Stimulated activated CD4-positive, alpha-beta T cell treated with anti-CD3 and anti-CD28 coated beads, TNF-alpha, amount 100 ng/mL, for 48 hours (primary cell): ENCODE data around the gene QSOX2.
A peak's percentile ranks its signal among the peaks of the same experiment; 100 is the strongest.

ENCODE experiments used
- DNase-seq, 3 donors: peaks; one replicate each; pipeline ENCODE4 v3.0.0-alpha.2; 2020; ENCODE audit warnings: low read depth in 3 of 3

The QSOX2 gene

DNA sequence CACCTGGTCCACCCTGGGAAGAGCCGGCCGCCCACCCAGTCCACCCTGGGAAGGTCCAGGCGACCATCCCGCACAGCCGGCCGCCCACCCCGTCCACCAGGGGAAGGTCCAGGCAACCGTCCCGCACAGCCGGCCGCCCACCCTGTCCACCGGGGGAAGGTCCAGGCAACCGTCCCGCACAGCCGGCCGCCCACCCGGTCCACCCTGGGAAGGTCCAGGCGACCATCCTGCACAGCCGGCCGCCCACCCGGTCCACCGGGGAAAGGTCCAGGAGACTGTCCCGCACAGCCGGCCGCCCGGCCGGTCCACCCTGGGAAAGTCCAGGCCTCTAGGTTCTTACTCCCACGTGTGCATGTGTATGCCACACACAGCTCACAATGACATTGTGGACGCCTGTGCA is 6.7 kb upstream of the QSOX2 start:
- DNase-seq = no peak

DNA sequence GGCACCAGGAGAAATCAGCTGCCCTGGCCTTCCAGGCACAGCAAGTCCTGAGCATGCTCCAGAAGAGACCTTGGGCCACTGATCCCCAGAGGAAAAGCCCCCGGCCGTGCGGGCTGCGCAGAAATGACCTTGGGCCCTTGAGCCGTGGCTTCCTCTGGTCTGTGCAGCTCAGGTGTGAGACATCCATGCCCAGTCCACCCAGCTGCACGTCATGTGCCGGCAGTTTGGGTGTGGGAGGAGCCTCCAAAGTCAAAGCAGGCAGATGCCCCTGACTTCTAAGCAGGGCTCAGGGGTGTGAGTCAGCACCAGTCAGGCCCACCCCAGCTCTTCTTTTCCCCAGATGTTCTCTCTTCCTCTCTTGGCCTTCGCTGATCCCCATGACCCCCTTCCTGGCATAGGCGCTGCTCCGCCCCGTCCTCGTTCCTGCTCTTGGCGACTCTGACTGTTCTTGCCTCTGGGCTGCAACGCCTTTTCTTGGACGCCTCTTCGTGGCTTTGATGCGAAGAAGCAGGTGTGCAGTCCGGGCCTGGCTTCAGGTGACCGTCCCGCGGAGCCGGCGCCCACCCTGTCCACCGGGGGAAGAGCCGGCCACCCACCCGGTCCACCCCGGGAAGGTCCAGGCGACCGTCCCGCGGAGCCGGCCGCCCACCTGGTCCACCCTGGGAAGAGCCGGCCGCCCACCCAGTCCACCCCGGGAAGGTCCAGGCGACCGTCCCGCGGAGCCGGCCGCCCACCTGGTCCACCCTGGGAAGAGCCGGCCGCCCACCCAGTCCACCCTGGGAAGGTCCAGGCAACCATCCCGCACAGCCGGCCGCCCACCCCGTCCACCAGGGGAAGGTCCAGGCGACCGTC is 5.9 kb upstream of the QSOX2 start:
- DNase-seq = no peak

DNA sequence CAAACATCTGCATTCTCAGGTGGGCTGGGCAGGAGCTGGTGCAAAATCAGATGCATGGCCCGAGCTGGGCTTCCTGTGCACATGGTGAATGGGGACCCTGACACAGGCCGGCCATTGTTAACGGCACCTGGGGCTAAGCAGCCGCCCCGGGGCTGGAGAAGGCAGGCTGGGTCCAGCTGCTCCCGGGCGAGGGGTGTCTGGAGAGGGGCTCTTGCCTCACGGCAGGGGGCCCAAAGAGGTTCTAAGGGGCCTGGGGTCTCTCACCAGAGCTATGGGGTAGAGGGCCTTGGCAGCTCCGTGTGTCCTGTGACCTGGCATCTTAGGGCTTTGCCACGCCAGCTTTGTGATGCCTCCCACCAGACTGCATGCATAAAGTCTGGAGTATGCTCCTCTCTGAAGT is 5.1 kb upstream of the QSOX2 start:
- DNase-seq = no peak

DNA sequence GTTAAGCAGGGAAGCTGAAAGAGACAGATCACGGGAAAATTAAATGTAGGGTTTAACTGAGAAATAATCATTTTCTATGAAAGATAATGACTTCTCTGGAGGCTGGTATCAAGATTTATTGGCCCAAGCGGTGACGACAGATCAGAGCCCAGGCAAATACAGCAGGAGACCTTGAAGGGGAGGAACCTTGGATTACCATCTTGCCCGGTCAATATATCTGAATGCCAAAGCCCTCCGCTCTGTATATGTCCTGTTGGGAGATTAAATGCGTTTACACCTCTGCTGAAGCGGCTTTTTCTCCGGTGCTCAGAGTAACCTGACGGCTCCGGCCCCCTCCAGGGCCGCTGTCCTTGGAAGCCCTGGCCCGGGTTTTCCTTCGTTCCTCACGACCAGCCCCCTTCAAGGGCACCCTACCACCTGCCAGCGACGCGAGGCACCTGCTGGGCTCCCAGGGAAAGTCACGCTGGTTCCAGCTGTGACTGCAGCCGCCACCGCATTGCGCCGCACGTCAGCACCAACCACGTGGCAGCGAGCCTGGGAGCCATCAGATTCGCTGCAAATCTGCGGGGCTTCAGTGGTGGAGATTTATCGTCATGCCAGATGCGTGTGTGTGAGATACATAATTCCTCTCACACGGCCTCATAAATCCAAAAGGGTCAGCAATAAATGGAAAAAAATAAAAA is 4.4 kb upstream of the QSOX2 start:
- no peak for DNase-seq

DNA sequence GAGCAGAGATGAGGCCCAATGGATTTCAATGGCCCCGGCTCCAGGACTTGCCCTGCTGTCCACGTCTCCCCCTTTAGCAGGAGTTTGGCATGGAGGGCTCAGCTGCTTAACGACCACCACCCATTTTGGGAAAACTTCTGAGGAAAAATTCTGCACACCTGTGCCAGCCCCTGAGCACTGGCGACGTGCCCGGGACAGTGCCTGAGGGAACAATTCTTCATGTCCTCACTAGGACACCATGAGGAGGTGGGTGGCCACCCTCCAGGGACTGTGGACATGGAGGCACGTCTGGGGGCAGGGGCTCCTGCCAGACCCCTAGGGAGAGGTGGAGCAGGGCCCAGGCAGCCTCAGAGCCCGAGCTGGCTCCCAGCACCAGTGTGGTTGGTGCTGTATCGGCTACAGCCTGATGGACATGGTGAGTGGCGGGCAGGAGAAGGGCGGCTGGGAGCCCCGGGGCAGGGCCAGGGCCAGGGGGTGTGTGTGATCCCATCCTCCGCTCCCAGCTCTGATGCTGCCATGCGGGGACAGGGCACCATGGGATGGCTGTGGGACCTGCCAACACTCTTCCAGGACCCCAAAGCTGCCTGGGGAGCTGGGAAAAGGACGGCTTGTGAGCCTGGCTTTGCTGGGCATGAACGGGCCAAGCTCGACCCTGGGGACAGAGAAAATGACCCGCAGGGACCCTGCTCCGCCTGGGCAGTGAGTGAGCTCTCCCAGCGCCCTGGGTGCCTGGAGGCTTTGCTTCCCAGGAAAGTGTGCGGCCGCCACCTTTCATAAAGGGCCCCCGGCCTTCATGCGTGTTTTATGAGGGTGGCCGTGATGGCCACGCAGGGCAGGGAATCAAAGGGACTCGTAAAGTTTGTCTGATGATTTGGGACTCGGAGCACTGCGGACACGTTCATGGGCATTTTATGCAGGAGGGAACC is 3.6 kb upstream of the QSOX2 start:
- no peak for DNase-seq

DNA sequence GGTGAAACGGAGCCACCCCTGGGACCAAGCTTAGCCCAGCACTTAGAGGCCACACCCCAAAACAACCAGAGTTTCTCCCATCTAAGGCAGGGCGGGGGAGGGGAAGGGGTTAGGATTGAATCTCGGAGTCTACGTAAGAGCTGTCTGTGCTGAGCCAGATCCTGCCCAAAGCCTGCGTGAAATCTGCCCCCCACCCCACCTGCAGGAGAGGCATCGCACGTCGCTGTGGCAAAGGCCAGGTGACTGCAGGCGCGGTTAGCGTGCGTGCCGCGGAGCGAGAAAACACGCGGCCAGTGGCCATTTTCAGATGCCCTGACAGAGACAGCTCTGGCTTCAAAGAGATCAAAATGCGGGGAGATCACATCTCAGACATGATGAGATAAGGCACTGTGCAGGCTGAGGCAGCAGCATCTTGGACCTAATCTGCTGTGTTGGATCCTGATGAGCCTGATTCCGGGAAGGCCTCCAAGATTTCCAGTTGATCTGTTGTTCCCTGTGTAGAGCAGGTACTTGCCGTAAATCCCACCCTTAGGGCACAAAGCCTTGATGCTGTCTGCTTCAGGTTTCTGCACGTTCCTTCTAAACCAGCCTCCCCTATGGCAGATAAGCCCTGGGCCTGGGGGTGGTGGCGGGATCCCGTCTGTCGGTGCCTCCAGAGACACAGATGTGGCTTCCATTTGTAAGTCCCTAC is 2.5 kb upstream of the QSOX2 start:
- no peak for DNase-seq

DNA sequence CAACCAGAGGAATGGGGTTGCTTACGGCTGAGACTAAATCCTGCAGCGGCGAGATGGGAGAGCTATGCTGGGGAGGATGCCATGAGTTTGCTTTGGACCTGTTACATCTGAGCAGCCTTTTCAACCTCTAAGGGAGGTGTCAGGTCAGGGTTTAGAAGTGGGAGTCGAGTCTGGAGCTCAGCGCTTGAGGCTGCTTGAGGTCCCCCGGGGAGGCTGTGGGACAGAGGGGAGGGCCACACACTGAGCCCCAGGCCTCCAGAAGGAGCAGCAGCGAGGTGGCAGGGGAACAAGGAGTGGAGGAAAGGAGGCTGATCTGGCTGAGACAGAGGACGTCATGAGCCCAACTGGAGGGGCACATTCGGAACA is 1.9 kb upstream of the QSOX2 start:
- DNase-seq = no peak

DNA sequence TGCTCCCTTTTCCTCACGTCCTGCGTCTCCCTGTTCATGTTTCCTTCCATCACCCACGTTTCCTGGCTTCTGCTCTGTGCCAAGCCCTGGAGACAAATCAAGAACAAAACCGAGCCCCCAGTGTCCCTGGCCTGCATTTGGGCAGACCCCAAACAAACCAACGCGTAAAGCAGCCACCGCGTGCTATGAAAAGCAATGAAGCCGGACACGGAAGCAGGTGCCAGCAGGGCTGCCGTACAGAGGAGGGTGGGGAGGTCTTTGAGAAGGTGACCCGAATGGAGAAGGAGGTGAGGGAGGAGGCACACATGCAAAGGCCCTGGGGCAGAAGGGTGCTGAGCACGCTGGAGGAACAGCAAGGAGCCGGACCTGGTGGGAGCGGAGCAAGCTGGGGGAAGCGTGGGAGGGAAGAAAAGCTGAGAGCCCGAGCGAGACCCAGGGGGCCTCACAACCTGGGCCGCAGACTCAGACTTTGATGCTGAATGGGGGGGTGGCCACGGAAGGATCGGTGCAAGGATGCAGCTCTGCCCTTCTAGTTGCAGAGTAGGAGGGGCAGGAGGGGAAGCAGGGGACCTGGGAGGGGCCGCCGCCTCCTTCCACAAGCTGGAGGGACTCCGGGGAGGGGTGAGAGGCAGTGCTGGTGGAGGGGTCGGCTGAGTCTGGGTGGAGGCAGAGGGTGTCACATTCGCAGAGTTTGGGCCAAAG is 1.4 kb upstream of the QSOX2 start:
- no peak for DNase-seq

DNA sequence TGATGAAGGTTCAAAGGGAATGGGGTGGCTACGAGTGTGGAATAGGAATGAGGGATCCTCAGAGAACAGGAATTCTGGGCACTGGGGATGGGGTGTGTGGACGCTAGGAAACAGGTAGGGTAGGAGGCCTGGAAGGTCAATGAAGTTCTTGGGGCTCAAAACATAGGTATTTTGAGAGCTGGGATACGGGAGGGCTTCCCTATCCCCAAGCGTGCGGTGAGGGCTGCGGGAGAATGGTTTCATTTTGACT is 718 bp downstream of the QSOX2 start:
- no peak for DNase-seq

DNA sequence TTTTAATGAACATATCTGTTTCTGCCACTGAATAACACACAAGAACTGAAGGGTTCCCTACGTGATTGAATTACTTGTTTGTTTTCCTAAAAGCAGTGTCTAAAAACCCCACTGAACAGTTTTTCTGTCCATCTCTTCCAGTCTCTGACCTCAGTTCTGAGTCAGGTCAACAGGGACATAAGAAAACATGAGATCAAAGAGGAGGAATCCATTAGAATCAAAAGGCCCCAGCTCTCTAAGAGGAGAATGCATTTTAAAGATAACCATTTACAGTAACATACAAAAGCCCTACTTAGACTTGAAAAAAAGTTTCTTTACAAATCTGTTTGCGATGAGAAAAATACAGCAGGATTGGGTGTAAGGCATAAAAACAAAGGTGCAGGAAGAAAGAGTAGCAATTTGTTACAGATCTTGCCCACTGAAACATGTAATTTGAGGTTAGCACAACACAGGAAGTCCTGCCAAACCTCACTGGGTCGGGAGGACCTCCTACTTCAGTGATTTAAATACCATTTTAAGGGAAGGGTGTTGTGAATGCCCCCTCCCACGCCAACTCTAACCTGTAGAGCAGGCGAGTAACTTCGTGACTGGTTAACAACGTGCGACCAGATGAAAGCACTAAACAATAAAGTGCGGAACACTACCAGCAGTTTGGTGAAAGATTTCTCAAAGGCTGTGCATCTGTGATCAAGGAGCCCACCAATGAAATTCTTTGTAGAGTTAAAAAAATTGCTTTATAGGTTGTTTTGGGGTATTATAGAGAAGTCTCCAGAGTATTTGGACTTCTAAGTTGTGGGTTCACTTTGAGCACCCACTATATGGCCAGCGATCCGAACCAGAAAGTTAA is 1.3 kb downstream of the QSOX2 start:
- DNase-seq = peak; percentile 48 to 66 (median 60)

DNA sequence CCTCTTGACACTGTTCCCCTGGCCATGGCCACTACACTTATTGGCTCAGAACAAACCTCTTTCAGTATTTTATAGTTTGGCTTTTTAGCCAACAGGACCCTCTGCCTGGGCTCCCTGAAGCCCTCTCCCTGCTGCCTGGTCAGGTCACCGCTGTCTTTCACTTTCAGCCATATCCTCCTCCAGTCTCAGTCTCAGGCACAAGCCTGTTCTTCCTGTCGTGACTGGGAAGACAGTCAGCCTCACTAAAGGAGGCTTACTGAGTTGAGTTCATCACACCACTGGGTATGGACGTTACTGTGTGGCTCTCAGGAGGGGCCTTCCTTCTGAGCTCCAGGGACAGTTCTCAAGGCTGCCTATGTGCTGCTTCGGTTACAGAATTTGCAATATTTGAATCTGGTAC is 2.0 kb downstream of the QSOX2 start:
- DNase-seq = no peak

DNA sequence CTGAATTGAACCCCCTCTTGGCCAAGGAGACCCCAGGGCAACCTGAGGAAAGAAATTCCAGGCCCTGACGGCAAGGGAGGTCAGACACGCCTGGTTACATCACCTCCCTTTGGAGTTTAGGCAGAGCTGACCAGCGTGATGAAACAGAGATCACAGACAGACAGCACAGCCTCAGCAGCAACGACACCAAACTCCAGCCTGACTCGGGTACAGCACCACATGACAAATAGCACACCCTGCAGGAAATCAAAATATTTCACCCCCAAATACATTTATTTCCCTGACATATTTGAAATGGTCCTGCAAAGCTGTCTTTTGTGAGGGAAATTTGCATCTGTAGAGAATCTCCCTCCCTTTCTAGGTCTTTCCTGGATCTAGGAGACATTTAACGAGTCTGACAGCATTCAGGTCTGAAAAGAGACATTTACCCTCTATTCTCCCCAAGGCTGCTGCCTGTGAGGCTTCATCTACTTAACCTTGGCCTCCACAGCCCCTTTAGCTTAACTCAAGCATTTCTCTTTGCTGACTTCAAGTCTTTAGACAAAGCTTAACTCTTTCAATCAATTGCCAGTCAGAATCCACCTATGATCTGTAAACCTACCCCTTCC is 2.6 kb downstream of the QSOX2 start:
- DNase-seq = no peak

DNA sequence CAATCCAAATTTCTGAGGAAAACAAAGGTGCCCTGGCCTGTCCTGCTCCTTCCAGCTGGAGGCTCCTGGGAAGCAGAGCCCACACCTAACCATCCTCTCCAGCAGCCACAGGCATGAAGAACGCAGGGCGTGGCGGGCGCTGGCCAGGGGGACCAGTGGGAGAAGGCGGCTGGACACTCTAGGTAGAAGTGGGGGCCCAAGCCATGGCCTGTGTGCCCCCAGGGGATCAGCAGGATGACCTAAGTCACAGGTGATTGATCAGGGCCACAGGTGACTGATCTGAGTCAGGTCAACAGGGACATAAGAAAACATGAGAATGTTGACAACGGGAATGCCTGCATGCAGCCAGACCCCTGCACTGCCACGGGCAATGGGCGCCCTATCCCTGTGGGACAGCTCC is 3.4 kb downstream of the QSOX2 start:
- no peak for DNase-seq

DNA sequence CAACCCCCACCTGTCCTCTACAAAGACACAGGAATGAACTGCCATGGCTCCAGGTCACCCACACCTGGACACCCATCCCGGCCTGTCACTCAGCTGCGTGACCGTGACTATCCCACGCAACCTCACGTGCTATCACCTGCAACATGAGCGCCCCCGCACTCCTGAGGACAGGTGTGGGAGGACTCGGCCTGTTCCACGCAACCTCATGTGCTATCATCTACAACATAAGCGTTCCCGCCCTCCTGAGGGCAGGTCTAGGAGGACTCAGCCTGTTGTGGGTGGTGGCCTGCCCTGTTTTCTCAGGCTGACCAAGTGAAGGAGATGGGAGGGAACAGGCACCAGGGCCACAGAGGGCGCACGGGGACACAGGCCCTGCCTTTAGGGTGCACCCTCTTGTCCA is 4.1 kb downstream of the QSOX2 start:
- no peak for DNase-seq

DNA sequence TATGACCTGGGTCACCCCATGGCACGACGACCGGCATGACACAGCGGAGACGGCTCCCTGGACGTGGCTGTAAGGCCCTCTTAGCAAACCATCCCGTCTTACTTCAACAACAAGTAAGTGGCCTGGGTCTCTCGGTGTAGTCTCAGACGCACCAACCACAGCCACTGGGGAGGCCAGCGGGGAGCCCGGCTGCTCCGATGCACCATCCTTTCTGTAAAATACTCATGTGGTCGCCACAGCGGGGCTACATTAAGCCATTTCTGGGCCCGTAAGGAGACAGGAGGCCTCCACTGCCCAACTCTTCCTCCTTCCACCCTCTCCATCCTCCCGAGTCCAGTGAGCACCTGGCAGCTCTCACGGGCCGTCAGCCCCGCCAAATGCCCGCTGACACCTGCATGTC is 4.7 kb downstream of the QSOX2 start:
- no peak for DNase-seq

DNA sequence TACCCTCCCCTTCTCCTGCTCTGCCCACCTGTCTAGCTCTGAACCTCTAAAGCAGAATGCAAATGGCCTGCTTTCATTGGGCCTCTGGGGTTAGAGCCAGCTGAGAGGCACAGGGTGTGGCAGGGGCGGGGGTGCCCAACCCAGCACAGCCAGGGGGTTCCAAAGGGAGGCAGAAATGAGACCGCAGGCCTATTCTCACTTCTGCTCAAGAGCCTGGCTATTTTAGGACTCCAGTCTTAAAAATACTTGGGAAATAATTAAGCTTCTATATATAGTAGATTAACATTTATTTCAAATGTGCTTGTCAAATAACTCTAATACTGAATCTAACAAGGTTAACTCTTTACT is 5.7 kb downstream of the QSOX2 start:
- no peak for DNase-seq

DNA sequence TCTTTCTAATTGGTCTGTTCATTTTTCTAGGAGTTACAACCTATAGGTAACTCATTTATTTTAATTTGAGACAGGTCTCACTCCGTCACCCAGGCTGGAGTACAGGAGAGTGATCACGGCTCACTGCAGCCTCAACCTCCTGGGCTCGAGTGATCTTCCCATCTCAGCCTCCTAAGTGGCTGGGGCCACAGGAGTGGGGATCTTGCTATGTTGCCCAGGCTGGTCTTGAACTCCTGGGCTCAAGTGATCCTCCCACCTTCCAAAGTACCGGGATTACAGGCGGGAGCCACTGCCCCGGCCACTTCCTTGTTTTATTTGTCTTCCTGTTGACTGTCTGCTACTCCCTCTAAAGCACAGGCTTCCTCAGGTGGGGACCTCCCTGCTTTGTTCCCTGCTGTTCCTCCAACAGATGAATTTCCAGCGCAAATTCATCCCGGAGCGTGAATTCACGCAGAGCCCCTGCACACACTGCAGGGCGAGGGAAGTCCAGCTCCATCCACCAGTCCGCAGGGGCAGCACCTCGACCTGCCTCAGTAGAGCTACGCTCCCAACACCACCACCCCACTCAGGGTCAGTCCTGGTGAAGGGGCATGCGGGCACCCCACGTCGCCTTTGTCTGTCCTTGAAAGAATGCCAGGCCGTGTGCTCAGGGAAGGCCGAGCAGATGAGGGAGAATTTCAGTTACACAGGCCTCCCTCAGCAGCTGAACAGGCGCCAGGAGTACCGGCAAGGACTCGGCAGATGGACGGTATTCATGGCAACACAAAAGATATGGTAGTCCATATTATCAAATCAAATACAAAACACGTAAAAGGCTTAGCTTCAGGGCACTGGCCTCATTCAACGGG is 6.3 kb downstream of the QSOX2 start:
- no peak for DNase-seq

DNA sequence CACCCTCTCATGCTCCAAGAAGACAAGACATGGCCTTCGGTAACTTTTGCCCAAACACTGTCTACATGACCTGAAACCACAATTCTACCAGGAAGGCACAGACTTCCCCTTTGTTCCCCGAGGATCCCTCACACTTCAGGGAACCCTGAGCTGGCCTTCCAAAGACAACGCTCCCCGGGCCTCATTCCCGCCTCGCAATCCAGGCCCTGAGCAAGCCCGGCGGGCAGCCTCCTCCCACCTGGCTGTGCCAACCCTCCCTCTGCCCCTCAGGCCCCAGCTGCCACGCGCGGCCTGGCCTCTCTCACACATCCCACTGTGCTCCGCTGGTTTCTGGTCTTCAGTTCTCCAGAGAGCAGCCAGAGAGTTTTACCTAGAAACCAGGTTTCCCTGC is 7.3 kb downstream of the QSOX2 start:
- DNase-seq = no peak
